GM23338 (cell line): ENCODE results near the gene CNTNAP2. TPM values are rescaled to one million over a fixed set of nuclear protein-coding genes. Genes with fewer than 3 reads are reported as not detected.

Experiments used
- ATAC-seq: fragments of 200-7000 bp; cut with Tn5 transposase; 3 replicates; pipeline ENCODE4 v1.9.1; 2020
- DNase-seq: peaks from one replicate; pipeline ENCODE4 v3.0.0-alpha.2; 2015; ENCODE audit warnings: low spot score
- H2AFZ ChIP-seq: fragments of 200-600 bp; sonication (generic); 2 replicates; pipeline ENCODE4 v1.8.0; 2016; ENCODE audit warnings: antibody characterized with exemption, mild to moderate bottlenecking, moderate library complexity
- H3F3A ChIP-seq: fragments of 200-600 bp; sonication (generic); replicated peaks from 2 replicates; pipeline ENCODE4 v1.8.0; 2017; ENCODE audit warnings: antibody characterized with exemption, mixed run types, low read depth
- H3K27ac ChIP-seq: fragments of 200-600 bp; sonication (generic); 2 replicates; pipeline ENCODE4 v1.6.1; 2016; ENCODE audit warnings: low read depth
- H3K27me3 ChIP-seq: fragments of 200-600 bp; sonication (generic); 2 replicates; pipeline ENCODE4 v1.8.0; 2016; ENCODE audit warnings: mild to moderate bottlenecking, mixed run types, moderate library complexity; ENCODE audit not compliant: insufficient read depth
- H3K36me3 ChIP-seq: fragments of 200-600 bp; sonication (generic); 2 replicates; pipeline ENCODE4 v1.8.0; 2016; ENCODE audit warnings: mild to moderate bottlenecking; ENCODE audit not compliant: insufficient read depth
- H3K4me1 ChIP-seq: fragments of 200-600 bp; sonication (generic); 2 replicates; pipeline ENCODE4 v1.8.0; 2016; ENCODE audit warnings: mild to moderate bottlenecking, moderate library complexity; ENCODE audit not compliant: insufficient read depth
- H3K4me2 ChIP-seq: fragments of 200-600 bp; sonication (generic); 2 replicates; pipeline ENCODE4 v1.7.1; 2017; ENCODE audit warnings: mixed run types
- H3K4me3 ChIP-seq: fragments of 200-600 bp; sonication (generic); 2 replicates; pipeline ENCODE4 v1.6.1; 2016; ENCODE audit warnings: mixed run types
- H3K79me2 ChIP-seq: fragments of 200-600 bp; sonication (generic); replicated peaks from 2 replicates; pipeline ENCODE4 v1.8.0; 2017; ENCODE audit warnings: mild to moderate bottlenecking; ENCODE audit not compliant: insufficient read depth
- H3K9me2 ChIP-seq: fragments of 200-600 bp; sonication (generic); 2 replicates; pipeline ENCODE4 v1.8.0; 2017; ENCODE audit not compliant: insufficient read depth
- H4K20me1 ChIP-seq: fragments of 200-600 bp; sonication (generic); replicated peaks from 2 replicates; pipeline ENCODE4 v1.8.0; 2017; ENCODE audit warnings: mild to moderate bottlenecking; ENCODE audit not compliant: insufficient read depth
- H3K27ac Mint-ChIP-seq: 2 replicates; pipeline ENCODE4 v1.8.0; 2020; ENCODE audit warnings: inconsistent platforms, mild to moderate bottlenecking, moderate library complexity, mixed read lengths
- H3K27me3 Mint-ChIP-seq: 3 replicates; pipeline ENCODE4 v1.8.0; 2022; ENCODE audit warnings: low read depth, mild to moderate bottlenecking, moderate library complexity, mixed read lengths, inconsistent platforms; ENCODE audit not compliant: insufficient read depth, poor library complexity
- H3K36me3 Mint-ChIP-seq: 3 replicates; pipeline ENCODE4 v1.8.0; 2021; ENCODE audit warnings: low read depth, mild to moderate bottlenecking, inconsistent platforms, moderate library complexity, mixed read lengths
- H3K4me1 Mint-ChIP-seq: 3 replicates; pipeline ENCODE4 v1.8.0; 2020; ENCODE audit warnings: mild to moderate bottlenecking, inconsistent platforms, mixed read lengths
- H3K4me3 Mint-ChIP-seq: 3 replicates; pipeline ENCODE4 v1.8.0; 2021; ENCODE audit warnings: moderate library complexity, mild to moderate bottlenecking, inconsistent platforms, mixed read lengths
- H3K9me3 Mint-ChIP-seq: 3 replicates; pipeline ENCODE4 v1.8.0; 2020; ENCODE audit warnings: moderate library complexity, mild to moderate bottlenecking, inconsistent platforms, mixed read lengths
- CREB1 ChIP-seq: fragments of 250-450 bp; sonication (Bioruptor Pico); IDR thresholded peaks from 2 replicates; pipeline ENCODE4 v1.5.0; 2020; ENCODE audit warnings: low read depth, mild to moderate bottlenecking, moderate library complexity
- CTCF ChIP-seq, 2 experiments: fragments of 200-600 bp in 1 of 2; sonication (generic) in 1 of 2; conservative IDR thresholded peaks; 2 replicates each; pipeline versions ENCODE4 v1.5.1 to v1.6.1; 2016 to 2017; ENCODE audit warnings: antibody characterized with exemption in 2 of 2, low read depth in 2 of 2, mild to moderate bottlenecking in 2 of 2, moderate library complexity in 1 of 2
- ETS1 ChIP-seq: IDR thresholded peaks from 2 replicates; pipeline ENCODE4 v1.6.1; 2016; ENCODE audit warnings: antibody characterized with exemption
- EZH2 ChIP-seq: fragments of 200-600 bp; sonication (generic); IDR thresholded peaks from one replicate; pipeline ENCODE4 v1.8.0; 2017; ENCODE audit warnings: antibody characterized with exemption, mild to moderate bottlenecking, low read depth; ENCODE audit not compliant: unreplicated experiment
- EZH2phosphoT487 ChIP-seq: fragments of 200-600 bp; sonication (generic); IDR thresholded peaks from one replicate; pipeline ENCODE4 v1.8.1; 2018; ENCODE audit warnings: antibody characterized with exemption; ENCODE audit not compliant: unreplicated experiment
- JUNB ChIP-seq: IDR thresholded peaks from one replicate; pipeline ENCODE4 v1.6.1; 2016; ENCODE audit warnings: antibody characterized with exemption; ENCODE audit not compliant: unreplicated experiment
- NANOG ChIP-seq: IDR thresholded peaks from 2 replicates; pipeline ENCODE4 v1.6.1; 2016; ENCODE audit warnings: antibody characterized with exemption, borderline replicate concordance
- POLR2AphosphoS5 ChIP-seq: IDR thresholded peaks from 2 replicates; pipeline ENCODE4 v1.6.1; 2016; ENCODE audit warnings: antibody characterized with exemption, low read depth
- REST ChIP-seq: IDR thresholded peaks from one replicate; pipeline ENCODE4 v1.6.1; 2018; ENCODE audit warnings: antibody characterized with exemption; ENCODE audit not compliant: unreplicated experiment
- STAT1 ChIP-seq: IDR thresholded peaks from one replicate; pipeline ENCODE4 v1.6.1; 2016; ENCODE audit warnings: antibody characterized with exemption; ENCODE audit not compliant: unreplicated experiment
- ZNF114 ChIP-seq: fragments of 250-450 bp; sonication (Bioruptor Pico); IDR thresholded peaks from 2 replicates; pipeline ENCODE4 v1.5.0; 2020; ENCODE audit warnings: mild to moderate bottlenecking, moderate library complexity
- ZNF331 ChIP-seq: fragments of 250-450 bp; sonication (Bioruptor Pico); IDR thresholded peaks from 2 replicates; pipeline ENCODE4 v1.5.0; 2020; ENCODE audit warnings: low read depth, mild to moderate bottlenecking, moderate library complexity
- ZNF462 ChIP-seq: fragments of 250-450 bp; sonication (Bioruptor Pico); IDR thresholded peaks from 2 replicates; pipeline ENCODE4 v1.5.0; 2020; ENCODE audit warnings: mild to moderate bottlenecking, moderate library complexity
- polyA plus RNA-seq: library from polyadenylated mRNA; unstranded; fragments of >200 nt; fragmentation: Nextera tagmentation; extraction: Ambion mirVana; gene quantifications from 2 replicates; pipeline ENCODE4 v1.2.1, GENCODE V29; 2016
- total RNA-seq: library from RNA; depleted of rRNA; stranded (reverse); fragments of >200 nt; shearing (Covaris generic); gene quantifications from 2 replicates; pipeline ENCODE4 v1.2.3, GENCODE V29; 2014

The CNTNAP2 gene
- total and polyA plus RNA-seq, 2 experiments from 2014 or later = 38.2 to 61.3 TPM

- ATAC-seq = peak; percentile 31; the same call in 1 of the 3 replicates
- Histone ChIP-seq H2AFZ (no peak overlapping the region), H3F3A (no peaks in the 10 kb centered on the region), H3K79me2 (no peaks in the 10 kb centered on the region), H3K4me3 (no peak overlapping the region), H3K27me3 (no peaks in the 10 kb centered on the region), H3K36me3 (no peaks in the 10 kb centered on the region), H3K4me2 (no peak overlapping the region), H3K27ac (no peak overlapping the region), H3K4me1 (no peaks in the 10 kb centered on the region), H4K20me1 (no peaks in the 10 kb centered on the region), H3K9me2 (0 out of 2 replicates have a peak, but pooled peaks cover 5% of the 10 kb centered on the region)
- Mint-ChIP-seq H3K4me1 (no peaks in the 10 kb centered on the region), H3K27ac (no peak overlapping the region), H3K36me3 (0 out of 3 replicates have a peak, but pooled peaks cover 3% of the 10 kb centered on the region), H3K27me3 (peaks cover 5% of the 10 kb centered on the region), H3K9me3 (peaks cover 25% of the 10 kb centered on the region), H3K4me3 (no peak overlapping the region)
- TF ChIP-seq CREB1 (CRISPR knock-in tag) = no peak
- no peak for TF ChIP-seq ETS1
- TF ChIP-seq NANOG = no peak
- TF ChIP-seq EZH2phosphoT487 = no peak
- no peak for TF ChIP-seq REST
- no peak for TF ChIP-seq JUNB
- TF ChIP-seq ZNF331 (CRISPR knock-in tag) = no peak
- TF ChIP-seq ZNF114 = no peak
- TF ChIP-seq ZNF462 (CRISPR knock-in tag) = no peak
- TF ChIP-seq STAT1 = no peak
- TF ChIP-seq EZH2 = no peak
- no peak for TF ChIP-seq CTCF (conservative IDR thresholded peaks at IDR 0.05; ENCODE audit: low read depth in 2 of 2)
- TF ChIP-seq POLR2AphosphoS5 = no peak
- DNase-seq = peak; percentile 28
These were observed 1402.5 kb downstream of the CNTNAP2 start for GRCh38 chr7:147519062-147519461.
